NCI-H2107 (cell line): Measurements from ENCODE around the gene MYO16.

Source experiments
- DNase-seq: peaks from one replicate; lab custom pipeline; 2025; lab: John Stamatoyannopoulos, UW

The MYO16 gene

GRCh38 chr13:108663710-108664109 lies 34.3 kb downstream of the MYO16 start:
- no peak for DNase-seq

DNA sequence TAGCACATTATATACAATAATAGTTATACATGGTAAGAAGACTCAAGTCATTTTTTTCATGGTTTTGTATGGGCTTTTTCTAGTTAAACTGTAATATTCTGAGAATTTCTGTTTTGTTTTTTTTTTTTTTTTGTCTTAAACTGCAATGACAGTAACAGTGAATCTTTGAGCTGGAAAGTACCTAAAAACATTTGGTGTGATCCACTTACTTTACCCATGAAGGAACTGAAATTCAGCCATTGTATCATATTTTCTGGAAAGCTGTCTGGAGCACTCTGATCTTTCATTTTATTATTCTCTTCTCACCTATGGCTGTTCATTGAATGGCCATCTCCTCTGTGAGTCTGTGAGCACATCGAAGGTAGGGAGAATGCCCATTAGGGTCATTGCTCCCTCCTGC lies 37.8 kb downstream of the MYO16 start:
- no peak for DNase-seq

DNA sequence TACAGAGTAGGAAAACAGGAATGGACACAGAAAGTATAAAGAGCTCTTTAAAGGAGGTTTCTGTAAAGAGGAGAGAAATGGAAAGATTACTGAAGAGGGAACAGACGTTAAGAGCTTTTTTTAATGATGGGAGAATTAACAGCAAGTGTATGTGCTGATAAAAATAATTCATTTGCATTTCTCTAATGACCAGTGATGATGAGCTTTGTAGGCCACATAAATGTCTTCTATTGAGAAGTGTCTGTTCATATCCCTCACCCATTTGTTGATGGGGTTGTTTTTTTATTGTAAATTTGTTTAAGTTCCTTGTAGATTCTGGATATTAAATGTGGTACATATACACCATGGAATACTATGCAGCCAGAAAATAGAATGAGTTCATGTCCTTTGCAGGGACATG lies 40.0 kb downstream of the MYO16 start:
- no peak for DNase-seq

DNA sequence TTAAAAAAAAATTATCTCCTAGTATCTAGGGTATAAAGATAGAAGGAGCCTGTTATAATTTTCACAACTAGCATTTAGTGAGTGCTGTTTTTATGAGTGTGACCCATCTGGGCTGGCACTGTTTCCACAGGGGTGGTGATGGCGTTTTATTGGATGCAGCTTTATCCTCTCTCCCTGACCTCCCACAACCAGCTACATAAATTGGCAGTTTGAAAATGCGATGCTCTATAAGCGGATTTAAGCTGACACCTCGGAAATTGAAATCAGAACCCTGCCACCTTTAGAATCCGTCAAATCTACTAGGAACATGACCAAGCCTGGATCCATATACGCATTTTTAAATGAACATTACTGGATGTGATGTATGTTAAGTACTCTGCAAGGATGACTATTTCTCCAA lies 44.9 kb downstream of the MYO16 start:
- DNase-seq: no peak

DNA sequence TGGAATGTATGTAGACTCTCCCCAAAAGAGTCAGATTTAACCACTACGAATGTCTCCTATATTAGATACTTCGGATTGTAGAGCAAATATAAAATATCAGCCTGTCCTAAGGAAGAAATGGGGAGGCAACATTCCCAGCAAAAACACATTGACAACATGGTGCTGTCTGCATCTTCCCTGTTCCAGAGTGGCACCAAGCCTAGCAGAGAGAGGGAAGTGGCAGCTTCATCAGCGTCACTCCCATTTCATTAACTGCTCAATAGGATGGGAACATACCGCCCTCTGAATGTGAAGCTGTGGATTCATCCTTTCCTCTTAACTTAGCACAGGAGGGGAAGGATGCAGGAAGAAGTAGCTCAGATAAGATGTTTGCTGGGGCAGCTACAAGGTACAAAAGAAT lies 45.4 kb downstream of the MYO16 start:
- no peak for DNase-seq

DNA sequence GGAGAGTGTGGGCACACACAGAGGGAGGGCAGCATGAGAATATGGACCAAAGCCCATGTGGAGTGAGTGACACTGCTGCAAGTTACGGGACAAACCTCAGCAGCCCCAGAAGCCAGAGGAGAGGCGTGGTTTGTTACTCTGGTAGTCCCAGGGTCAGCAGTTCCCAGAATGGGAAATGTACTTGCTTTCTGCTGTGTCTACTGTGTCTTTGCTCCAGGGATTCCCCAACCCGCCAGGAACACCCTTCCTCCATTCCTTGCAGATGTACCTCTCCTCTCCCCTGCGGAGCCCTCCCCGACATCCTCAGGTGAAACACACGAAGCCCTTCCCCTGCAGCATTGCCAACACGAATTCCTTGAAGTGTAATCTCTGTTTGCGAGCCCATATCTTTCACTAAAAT lies 47.2 kb downstream of the MYO16 start:
- DNase-seq: no peak

DNA sequence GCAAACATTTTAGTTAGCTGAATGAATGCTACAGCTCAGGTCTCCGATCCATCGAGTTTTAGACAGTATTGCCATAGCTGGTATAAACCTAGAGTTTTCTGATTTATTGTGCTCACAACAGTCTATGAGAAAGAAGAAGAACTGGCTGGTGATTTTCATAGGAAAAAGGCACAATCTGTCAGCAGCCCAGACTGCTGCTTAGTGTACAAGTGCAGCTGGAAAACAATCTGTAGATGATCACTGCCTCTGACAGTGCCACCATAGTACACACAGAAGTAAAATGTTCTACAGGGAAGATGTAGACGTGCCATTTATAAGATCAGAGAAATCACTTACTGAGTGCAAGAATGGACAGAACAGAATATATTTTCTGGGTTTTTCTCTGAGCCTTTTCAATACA lies 48.4 kb downstream of the MYO16 start:
- DNase-seq: no peak

DNA sequence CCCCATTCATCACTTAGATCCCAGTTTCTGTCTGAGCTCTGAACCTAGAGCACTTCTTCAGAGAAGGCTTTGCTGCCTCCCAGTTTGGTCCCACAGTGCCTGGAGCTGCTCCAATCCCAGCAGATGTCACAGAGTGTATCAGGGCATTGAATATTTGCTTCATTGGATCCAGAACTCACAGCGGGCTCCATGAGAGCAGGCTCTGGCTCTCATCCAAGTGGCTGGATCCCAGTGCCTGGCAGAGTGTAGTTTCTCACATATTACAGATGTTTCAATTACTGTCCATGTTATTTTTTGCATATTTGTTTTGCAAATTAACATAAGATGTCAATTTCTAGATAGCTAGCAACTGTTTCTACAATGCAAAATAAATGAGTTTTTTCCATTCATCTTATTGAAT lies 50.6 kb downstream of the MYO16 start:
- no peak for DNase-seq

DNA sequence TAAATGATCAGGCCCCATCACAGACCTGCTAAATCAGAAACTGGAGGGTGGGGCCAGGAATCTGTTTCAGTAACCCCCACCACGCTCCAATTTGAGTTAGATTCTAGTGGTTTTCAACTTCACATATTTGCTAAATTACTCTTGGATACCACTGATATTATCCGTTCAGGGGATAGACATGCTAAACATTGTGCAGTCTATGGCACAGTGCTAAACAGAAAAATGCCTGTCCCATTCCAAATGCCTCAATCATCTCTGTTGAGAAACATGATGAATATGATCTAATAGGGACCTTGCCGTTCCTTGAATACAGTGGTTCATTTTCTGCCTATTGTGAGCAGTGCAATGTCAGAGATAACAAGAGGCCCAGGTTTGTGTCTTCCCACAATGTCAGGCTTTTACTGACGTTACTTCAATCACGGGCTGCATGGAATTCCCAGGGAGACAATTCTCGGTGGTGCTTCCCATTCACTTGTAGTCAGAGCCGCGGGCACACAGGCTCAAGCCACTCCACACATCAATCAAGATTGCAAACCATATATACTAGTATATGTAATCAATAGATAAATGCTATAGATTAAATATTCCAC lies 52.7 kb downstream of the MYO16 start:
- no peak for DNase-seq

GRCh38 chr13:108682714-108683113 lies 53.3 kb downstream of the MYO16 start:
- DNase-seq: no peak

DNA sequence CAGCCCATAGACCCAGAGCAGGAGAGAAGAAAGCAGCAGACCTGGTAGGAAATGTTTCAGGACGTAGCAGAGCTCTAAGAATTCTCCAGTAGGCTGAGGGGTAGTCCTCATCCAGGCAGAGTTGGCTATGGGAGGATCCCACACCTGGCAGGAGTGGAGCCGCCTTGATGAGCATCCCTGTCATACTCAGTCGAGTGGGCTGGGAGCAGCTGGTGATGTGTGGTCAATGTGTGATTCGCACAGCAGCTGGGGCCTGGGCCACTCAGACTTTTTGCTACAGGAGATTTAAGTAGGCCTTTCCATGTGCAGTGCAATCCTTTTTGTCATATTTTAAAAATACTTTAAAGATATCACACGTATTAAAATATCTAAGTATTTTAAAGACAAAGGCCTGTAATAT lies 56.6 kb downstream of the MYO16 start:
- no peak for DNase-seq

GRCh38 chr13:108690726-108691125 lies 61.3 kb downstream of the MYO16 start:
- no peak for DNase-seq

DNA sequence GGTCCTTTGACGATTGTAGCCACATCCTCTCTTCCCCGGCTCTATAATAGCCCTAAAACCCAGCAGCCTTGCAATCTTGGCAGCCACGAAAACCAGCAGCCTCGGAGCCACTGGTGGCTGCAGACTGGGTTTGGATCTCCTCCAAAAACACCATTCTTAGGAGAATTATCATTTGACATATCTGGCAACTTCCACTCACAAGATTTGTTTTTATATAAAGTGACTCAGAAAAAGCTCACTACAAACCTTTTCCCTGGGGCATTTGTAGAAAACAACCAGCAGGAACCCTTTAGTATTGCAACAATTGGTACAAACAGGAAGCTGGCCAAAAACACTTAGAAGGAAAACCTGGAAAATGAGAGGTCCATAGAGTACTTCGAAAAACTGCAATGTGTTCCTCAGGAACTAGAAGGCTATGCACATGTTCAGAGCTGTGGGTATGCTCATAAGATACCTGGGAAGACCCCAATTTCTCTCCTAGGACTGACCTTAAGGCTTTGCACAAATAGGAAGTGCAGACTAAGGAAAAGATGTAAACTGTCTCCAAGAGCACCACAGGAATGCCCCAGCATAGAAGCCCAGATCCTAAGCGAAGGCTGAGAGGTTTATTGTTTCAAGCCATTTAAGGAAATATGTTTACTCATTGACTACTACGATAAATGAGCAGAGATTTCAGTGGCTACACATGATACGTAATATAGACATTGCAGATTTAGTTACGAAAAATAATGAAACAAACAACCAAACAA lies 71.2 kb downstream of the MYO16 start:
- DNase-seq: no peak

DNA sequence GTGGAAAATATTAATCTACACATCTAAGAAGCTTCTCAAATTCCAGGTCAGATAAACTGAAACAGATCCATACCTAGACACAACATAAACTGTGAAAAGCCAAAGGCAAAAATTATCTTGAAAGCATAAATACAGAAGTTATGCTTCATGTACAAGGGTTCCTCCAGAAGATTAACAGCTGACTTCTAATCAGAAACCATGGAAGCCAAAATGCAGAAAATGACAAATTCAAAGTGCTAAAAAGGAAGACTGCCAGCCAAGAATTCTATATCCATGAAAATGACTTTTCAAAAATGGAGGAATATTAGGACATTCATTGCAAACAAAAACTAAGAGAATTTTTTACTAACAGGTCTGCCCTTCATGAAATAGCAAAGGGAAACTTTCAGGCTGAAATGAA lies 72.8 kb downstream of the MYO16 start:
- no peak for DNase-seq

GRCh38 chr13:108705031-108705430 lies 75.6 kb downstream of the MYO16 start:
- no peak for DNase-seq

GRCh38 chr13:108707584-108707983 lies 78.2 kb downstream of the MYO16 start:
- no peak for DNase-seq

DNA sequence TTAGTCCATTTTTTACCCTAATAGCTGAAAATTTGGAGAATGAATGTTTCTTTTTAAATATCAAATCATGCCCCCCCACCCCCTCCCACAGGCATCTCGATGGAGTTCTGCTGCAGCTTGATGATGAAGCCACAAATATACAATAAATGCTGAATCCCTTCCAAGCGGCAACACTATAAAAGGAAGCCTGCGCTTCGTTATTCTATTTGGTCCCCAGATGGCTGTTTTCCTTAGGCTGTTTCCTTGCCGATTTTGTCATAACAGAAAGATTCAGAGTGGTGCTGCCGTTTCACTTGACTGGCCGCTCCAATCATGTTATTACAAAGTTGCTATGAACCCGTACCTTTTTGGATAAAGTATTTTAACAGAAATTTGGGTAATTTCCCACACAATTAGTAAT lies 79.5 kb downstream of the MYO16 start:
- DNase-seq: no peak

DNA sequence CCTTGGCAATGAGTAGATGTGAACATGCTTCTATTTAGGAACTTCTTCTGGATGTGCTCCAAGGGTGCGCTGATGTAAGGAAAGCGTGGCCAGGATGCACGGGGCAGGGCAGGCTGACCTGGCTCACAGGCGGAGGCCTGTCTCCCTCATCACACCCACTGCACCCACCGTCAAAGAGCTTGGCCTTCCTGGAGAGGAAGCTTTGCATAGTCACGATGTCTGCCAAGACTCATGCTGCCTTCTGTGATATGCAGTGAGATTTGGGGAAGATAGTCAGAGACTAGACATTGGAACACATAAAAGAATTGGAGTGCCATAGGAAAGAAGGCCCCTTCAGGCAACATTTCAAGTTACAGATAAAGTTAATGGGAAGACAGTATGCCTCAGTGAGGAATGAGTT lies 82.0 kb downstream of the MYO16 start:
- DNase-seq: no peak

- no peak for DNase-seq
Observed at GRCh38 chr13:108725471-108725870, 96.1 kb downstream of the MYO16 start.

GRCh38 chr13:108728370-108728769 lies 99.0 kb downstream of the MYO16 start:
- no peak for DNase-seq

GRCh38 chr13:108733022-108733560 lies 103.7 kb downstream of the MYO16 start:
- DNase-seq: no peak

- DNase-seq: no peak
Observed at GRCh38 chr13:108734676-108735075, 105.3 kb downstream of the MYO16 start.

DNA sequence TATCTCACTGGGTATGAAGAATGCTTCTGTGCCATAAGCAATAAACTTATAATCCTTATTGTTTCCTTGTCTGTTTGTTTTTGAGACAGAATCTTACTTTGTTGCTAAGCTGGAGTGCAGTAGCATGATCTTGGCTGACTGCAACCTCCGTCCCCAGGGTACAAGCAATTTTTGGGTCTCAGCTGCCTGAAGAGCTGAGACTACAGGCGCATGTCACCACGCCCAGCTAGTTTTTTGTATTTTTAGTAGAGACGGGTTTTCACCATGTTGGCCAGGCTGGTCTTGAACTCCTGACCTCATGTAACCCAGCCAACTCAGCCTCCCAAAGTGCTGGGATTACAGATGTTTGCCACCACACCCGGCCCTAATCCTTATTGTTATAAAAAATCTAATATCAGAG lies 112.5 kb downstream of the MYO16 start:
- DNase-seq: no peak
